HuH-7.5 (cell line): ENCODE data around the gene SPRYD3.
"Not testable (repeated sequence)": the region's sequence is repeated elsewhere in the genome, so short reads cannot be mapped to it uniquely, and the experiment has no call there.

Experiments
- DNase-seq: peaks from one replicate; pipeline ENCODE4 v3.0.0; 2011; ENCODE audit warnings: low spot score

The SPRYD3 gene

DNA sequence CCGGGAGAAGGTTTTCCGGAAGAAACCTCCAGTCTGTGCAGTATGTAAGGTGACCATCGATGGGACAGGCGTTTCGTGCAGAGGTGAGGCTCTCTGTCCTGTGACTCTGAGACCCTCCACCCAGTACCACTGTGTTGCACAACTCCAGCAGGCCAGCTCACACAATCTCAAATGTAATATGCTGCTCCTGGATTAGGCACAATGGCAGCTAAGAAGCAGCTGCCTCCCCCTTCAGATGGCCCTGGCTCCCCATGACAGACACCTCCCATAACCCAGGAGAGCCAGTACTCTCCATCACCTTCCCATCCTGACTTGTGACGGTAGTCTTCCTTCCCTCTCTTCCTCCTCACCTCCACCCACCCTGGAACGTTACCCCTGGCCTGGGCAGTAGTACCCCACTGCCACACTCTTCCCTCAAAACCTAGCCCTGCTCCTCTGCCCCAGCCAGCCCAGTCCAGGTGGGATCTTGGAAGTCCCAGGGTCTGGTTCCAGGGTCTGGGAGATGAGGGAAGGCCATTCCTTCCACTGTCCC, 27.2 kb downstream of the SPRYD3 start:
- DNase-seq = no peak

DNA sequence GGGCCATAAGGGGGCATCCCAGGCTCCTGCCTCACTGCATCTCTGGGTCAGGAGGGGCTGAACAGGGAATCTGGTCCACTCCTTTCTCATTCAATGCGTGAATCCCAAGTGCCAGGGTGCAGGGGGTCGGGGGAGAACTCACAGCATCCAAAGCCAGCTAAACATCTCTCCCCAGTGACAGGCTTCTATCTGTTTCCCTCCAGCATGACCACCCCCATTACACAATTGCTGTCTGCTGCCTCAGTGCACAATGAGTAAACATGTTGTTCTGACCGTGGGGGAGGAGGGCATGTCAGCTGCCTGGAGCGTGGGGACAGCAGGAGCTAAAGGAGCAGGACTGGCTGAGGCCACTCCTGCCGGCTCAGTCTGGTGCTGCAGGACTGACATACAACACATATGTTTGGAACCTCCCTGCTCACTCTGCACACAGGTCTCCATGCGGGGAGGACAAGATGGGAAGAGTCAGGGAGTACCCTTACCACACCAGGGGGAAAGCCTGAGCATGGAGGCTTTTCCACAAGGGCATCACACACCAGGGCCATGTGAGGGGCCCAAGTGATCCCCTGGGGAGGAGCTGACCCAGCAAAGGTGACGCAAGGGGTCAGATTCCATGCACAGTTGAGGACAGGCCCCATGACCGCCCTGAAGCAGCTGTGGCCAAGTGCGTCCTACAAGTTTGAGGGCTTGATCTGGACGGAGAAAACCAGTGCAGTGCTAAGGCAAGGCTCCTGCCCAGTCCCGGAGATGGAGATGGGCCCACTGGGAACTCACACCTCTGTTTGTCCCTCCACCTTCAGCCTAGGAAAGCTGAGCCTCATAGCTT, 27.9 kb downstream of the SPRYD3 start:
- no peak for DNase-seq

DNA sequence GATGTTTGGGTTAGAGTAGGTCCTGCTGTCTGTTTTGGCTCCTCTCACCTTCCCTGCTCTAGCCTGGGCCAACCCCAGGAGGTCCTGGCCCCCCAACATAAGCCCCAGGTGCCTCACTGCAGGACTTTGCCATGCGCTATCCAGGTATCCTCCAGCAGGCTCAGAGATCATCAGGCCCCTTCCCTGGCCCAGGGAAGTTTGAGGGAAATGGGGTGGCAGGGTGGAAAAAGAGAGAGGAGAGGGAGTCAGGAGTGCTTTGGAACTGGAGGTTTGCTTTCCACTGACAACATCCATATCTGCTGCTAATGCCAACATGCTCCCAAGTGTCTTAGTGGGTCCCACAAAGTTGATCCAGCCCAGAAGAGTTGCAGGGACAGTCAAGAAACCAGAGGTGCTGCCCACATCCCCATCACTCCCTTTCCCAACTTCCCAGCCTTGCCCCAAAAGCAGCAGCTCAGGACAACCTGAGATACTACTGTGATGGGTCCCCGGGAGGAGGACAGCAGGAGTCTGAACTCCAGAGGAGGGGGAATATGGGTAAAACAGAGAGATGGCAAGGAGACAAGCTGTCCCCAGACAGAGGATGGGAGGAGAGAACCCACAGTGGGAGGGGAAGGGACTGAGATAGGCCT, 28.6 kb downstream of the SPRYD3 start:
- DNase-seq = no peak

DNA sequence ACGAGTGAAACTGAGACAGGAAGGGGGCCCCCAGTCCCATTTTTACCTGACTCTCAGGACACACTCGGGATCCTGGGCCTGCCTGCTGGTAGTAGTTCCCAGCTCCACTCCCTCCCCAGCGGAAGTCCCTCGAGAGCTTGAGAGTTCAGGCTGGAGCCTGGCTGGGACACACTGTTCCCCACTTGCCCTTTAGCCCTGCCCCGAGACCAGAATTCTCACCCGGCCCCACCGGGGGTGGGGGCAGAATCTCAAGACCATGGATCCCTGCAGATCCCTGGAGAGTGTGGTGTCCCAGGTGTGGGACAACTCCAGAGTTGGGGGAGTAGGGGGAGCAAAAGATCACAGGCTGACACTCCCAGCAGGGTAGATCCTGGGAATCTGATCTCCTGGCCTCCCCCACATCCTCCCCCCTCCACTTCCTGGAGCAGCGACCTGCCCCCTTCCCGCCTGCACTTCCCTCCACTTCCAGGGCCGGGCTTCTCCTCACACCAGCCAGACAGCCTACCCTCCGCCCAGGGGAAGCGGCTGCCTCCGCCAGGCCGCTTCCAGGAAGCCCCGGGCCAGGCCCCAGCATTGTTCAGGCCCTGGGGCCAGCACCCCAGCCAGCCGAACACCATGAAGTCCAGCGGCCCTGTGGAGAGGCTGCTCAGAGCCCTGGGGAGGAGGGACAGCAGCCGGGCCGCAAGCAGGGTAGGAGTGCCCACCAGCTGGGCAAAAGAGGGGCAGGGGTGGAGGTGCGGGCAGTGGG, 29.4 kb downstream of the SPRYD3 start, which contains the start of gene TNS2:
Gene TNS2 (plus strand): TSS at position 495 of the 748 bp plus-strand sequence. CDS start 121 bp downstream, at position 616.
- peak; percentile 15 for DNase-seq

DNA sequence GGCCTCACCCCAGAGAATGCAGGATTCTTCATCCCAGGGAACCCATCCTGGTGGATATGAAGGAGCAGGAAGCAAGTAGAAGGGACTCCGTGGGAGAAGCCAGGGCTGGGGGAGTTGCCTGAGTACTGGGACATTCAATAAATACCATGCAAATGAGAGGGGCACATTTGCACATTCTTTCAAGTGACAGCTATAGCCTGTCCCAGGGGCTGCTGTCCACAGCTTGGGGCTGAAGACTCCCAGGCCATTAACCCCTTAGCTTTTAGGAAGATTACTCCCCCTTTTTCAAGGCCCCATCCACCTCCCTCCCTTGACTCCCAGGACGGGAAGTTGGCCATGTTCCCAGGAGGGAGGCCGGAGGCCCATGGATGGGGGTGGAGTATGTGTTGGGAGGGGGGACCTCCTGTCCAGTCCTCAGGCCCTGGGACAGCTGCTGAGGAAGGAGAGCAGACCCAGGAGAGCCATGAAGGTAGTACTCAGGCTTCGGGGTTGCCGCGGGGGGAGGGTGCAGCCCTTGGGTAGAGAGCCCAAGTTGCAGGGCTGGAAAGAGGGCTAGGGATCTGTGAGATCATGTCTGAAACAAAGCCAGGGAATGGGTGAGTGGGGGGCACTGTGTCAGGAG, 30.3 kb downstream of the SPRYD3 start:
- peak; percentile 49 for DNase-seq

DNA sequence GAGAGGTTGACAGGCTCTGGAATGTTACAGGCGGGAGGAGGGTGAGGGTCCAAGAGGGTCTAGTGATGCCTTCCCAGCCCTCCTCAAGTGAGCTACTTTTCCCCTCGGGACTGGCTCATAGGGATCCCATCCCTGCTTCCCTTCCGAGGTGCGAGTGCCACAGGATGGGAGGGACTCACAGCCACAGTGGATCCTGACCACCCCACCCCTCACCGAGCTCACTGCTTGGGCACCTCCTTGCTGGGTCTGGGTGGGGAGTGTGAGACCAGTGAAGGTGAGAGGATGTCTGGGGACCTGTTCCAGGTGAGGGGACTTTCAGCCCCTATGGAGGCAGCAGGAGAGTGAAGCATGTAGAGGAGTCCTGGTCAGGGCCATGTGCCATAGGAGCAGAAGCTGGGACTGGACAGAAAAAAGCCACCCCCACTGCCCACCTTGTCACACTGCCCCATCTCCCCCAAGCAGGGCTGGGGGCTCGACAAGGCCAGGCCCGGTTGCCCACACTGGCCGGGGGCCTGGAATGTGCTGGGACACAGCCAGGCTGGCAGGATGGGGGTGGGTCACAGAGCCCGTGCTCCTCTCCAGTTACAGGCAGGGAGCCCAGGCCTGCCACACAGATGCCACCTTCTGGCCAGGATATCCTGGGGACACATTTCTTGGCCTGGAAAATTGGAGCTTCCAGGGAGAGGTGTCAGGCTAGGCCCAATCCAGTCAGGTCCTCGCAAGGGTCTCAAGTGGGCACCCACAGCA, 31.0 kb downstream of the SPRYD3 start:
- DNase-seq = peak; percentile 45

DNA sequence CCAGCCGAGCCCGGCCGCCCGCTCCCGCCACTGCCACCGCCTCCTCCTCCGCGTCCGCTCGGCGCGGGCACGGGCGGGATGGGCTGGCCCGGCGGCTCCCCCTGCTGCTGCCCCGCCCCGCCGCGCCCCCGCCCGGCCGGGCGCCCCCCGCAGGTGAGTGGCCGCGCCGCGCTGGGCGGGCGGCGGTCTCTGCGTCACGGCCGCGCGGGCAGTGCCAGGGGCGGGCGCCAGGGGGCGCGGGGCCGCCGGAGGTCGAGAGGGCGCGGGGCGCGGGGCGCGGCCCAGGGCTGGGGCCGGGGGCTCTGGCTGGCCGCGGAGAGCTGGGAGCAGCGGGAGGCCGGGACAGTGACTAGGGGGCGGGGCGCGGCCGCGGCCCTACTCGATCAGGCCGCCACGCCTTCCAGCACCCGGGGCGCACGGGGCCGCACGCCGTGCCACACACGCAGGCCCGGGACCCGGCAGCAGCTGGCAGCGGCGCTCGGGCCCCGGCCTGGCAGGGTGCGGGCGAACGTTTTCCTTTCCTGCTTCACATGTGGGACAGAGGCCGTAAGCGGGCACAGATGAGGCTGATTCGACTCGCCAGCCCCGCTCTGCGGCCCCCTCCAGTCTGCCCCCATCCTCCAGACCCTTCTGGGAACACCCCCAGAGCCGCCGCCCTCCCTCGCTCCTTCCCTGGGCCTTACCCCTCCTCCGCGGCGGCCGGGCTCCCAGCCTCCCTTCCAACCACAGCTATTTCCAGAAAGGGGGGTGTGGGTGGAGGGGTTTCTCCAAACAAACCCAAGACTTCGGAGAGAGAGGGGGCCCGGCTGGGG, 31.8 kb downstream of the SPRYD3 start:
- peak; percentile 91 for DNase-seq

DNA sequence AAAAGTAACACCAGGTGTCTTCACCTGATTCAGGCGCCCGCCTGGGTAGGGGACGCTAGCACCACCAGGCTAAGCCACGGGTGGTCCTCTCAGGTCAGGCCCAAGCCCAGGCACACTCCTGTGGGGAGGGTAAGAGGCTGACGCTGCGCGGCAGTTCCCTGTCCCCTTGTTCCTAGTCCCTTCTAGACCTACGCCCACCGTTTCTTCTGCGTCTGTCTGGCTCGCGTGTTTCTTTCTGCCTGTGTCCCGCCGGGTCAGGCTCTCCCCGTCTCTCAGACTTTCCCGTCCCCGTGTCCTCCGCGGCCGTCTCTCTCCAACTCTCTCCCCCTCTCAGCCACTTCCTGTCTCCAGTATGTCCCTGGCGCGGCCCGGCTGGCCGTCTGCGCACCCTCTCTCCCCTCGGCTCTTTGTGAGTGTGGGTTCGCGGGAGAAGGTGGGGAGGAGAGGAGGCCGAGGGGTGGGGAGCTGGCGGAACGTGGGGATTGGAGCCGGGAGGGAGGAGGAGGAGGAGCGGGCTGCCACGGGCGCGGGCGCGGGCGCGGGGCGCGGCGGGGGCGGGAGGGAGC, 32.5 kb downstream of the SPRYD3 start:
- DNase-seq = peak; percentile 86

DNA sequence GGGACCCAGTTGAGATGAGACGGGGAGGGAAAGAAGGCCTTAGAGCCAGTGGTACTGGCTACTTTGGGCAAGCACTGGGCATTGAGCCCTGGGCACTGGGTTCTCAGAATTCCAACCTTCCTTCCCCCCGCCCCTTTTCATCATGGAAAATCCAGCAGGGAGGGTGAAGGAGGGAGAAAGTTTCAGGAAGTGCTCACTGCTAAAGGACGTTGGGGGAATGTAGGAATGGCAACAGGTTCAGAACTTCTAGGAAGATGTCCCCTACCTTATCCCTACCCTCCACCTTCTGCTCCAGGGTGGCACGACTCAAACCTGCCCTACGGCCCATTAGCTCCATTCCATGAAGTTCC, 33.5 kb downstream of the SPRYD3 start:
- no peak for DNase-seq

DNA sequence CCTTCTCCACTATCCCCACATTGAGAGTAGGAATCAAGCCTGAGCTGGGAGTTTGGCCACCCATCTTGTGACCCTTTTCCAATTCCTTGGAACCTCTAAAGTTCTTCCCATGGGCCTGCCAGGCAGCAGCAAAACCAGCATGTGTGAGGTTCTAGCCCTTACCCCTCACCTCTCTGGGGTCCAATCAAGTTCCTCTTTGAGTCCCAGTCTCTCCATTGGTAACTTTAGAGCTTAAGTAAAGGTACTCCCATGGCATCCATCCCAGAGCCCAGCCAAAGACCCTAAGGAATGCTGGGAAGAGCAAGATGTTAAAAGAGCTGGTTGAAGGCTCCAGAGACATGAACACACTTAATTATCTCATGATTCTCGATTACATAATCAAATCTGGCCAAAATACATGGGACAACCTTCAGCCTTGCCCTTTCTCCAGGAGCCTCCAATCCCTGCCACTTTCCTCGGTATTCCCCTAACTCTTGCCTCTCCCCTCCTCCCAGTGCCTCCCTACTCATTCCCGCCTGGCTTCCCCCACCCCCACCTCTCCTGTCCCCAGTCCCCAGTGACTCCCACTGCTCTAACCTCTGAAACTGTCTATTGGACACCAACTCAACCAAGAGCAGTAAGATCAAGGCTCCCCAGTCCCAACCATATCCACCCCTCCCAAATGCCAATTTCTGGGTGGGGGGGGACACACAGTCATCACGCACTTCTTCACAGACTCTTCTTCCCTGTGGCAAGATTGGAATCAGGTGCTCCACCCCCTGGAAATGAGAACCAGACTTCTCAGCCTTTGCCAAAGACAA, 34.1 kb downstream of the SPRYD3 start:
- no peak for DNase-seq

DNA sequence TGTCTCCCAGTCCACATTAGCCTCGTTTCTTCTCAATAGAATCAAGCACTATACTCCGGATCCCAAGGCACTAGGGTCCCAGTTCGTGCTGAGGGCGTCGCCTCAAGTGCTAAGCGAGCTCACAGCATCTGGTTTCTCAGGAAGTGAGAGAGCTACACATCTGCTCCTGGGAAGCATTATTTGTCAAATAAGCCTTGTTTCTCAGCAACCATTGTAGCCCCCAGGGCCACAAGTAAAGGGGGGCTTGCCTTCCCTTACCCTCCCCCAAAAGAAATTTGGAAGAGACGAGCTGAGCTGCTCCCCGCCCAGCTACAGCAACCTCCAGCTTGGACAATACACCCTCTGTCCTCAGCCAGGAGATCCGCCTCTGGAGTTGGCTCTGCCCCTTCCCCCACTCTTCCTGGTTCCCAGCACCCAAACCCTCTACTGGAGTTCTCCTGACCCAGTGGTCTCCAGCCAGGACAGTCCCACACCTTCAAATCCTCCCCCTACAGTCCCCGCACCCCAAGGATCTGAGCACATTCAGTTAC, 35.1 kb downstream of the SPRYD3 start:
- no peak for DNase-seq

DNA sequence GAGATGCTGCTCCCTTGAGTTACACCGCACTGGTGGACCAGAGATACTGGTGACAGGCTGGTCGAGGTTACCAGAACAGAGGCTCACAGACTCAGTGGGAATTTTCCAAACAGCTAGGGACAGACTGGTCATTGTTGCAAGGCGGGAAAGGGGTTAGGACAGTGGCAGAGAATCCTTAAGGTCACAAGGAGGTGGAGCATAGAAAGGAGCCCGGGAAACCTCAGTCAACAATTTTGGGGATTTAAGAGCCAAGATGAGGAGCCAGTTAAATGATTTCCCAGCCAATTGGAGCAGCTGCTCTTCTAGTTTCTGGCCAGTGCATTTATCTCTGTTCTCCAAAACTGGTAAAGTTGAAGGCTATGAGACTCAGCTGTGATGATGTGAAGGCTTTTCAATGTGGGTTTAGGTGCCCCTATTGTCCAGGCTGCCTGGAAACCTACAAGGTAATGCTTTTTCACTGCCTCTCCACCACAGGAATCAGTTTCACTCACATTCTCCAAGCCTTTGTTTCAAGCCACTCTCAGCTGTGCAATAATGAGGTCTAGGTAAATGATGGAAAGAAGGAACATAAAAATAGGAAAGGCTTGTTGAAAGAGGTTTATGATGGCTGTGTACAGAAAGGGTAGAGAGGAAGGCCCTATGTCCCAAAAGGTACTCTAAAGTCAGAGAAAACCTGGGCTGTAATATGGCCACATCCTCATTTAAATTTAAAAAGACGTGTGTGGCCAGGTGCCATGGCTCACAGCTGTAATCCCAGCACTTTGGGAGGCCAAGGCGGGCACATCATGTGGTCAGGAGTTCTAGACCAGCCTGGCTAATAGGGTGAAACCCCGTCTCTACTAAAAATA, 36.4 kb downstream of the SPRYD3 start:
- no peak for DNase-seq

DNA sequence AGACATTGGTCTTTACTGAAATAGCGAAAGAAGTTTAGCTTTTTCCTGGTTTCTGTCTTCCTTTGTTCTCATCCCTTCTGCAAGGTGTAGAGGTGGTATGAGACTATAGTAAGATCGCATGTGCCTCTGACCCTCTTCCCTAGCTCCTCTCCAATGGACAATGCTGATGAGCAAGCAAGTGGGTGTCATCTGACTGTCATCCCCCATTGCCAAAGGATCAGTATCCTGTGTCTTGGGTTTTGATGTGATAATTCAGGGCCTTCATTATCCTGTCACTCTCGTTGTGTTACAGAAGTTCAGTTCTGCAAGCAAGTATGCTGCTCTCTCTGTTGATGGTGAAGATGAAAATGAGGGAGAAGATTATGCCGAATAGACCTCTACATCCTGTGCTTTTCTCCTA, 39.3 kb downstream of the SPRYD3 start:
- no peak for DNase-seq

DNA sequence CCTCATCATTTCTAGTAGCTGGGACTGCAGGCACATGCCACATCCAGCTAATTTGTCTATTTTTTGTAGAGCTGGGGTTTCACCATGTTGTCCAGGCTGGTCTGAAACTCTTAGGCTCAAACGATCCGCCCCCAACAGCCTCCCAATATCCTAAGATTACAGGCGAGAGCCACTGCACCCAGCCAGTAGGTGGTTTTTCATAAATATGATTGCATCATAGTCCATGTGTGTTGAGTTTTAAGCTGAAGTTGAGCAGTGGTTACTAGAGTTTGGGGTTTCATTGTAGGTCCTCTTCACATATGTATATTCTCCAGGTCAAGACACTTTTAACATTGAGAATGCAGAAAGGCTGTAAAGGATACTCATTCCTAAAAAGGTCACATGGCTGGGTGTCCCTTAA, 42.4 kb downstream of the SPRYD3 start:
- DNase-seq = no peak

DNA sequence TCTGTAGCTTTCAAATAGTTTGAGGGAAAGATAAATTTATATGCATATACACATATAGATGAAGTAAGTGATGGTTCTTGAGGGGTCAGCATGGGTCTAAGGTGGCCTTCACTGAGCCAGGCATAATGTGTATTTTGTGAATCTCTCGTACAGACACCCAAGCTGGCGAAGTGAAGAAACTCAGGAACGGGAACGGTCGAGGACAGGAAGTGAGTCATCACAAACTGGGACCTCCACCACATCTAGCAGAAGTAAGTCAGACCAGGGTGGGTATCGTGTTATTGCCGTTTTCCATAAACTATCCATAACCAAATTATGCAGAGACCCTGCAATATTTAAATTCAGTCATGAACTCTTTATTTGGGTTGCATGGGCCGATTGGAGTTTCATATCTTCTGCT, 44.7 kb downstream of the SPRYD3 start:
- DNase-seq = no peak

DNA sequence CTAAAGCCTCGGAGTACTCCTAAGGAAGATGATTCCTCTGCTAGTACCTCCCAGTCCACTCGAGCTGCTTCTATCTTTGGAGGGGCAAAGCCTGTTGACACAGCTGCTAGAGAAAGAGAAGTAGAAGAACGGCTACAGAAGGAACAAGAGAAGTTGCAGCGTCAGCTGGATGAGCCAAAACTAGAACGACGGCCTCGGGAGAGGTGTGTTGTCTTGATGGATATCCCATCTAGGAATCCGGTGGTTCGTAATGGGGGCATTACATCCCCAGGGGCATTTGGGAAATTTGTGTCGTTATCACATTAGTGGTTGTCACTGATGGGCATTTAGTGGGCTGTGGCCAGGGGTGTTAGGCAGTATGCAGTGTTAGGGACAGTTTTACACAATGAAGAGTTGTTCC, 45.4 kb downstream of the SPRYD3 start:
- DNase-seq = not testable (repeated sequence)

DNA sequence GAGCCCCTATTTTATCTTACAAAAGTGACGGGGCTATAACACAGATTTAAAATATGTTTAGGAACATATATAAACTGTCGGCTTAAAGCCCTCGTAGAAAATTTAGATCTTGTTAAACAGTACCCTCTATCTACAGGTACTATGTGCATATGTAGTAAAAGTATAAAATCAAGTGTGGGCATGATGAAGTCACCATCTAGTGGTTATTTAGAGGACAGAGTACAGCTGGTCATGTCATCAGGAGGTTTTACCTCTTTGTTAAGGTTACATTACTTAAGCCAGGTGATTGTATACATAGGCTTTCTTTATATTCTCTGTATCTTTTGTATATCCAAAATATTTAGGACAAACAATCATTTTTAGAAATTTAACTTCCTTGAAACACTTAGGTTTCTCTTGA, 47.6 kb downstream of the SPRYD3 start:
- DNase-seq = no peak

DNA sequence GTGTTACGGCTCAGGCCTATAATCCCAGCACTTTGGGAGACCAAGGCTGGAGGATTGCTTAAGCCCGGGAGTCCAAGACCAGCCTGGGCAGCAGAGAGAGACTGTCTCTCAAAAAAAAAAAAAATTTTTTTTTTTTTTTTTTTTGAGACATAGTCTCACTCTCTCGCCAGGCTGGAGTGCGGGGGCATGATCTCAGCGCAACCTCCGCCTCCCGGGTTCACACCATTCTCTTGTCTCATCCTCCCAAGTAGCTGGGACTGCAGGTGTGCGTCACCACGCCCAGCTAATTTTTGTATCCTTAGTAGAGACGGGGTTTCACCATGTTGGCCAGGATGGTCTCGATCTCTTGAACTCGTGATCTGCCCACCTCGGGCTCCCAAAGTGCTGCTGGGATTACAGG, 52.2 kb downstream of the SPRYD3 start:
- not testable (repeated sequence) for DNase-seq
